K562 (cell line): ENCODE data around the gene SCLY. TPM values are rescaled to one million over a fixed set of nuclear protein-coding genes. Genes with fewer than 3 reads are reported as not detected.

ENCODE experiments used
- KLF10 ChIP-seq: fragments of 250-450 bp; sonication (Bioruptor Pico); IDR thresholded peaks from 2 replicates; pipeline ENCODE4 v1.6.1; 2021; ENCODE audit warnings: matching md5 sums
- MAZ ChIP-seq, 2 experiments: fragments of 450-650 bp in 1 of 2; sonication (generic) in 1 of 2; formaldehyde crosslinking; IDR thresholded peaks in 1 of 2; conservative IDR thresholded peaks in 1 of 2; 2 replicates each; pipeline versions ENCODE4 v1.4.0 to v1.5.0; 2020; ENCODE audit warnings: mild to moderate bottlenecking in 1 of 2, missing genetic modification reagents in 1 of 2
- MXI1 ChIP-seq: IDR thresholded peaks from 2 replicates; pipeline ENCODE4 v1.6.1; 2011; ENCODE audit warnings: low read depth, mild to moderate bottlenecking, improper control_type of control experiment, low read length
- NCOA4 ChIP-seq: fragments of 450-650 bp; IDR thresholded peaks from 2 replicates; pipeline ENCODE4 v1.6.1; 2018; ENCODE audit warnings: mild to moderate bottlenecking; ENCODE audit not compliant: partially characterized antibody
- SIN3A ChIP-seq, 2 experiments: fragments of 150-350 bp in 1 of 2; IDR thresholded peaks; 2 replicates each; pipeline ENCODE4 v1.6.1; 2011 to 2016; ENCODE audit warnings: borderline replicate concordance in 2 of 2, low read depth in 2 of 2, low read length in 2 of 2, mild to moderate bottlenecking in 2 of 2, moderate library complexity in 2 of 2; ENCODE audit not compliant: control insufficient read depth in 1 of 2
- STAT5A ChIP-seq: IDR thresholded peaks from 2 replicates; pipeline ENCODE4 v1.6.1; 2012; ENCODE audit warnings: low read length, inconsistent platforms, borderline replicate concordance
- TARDBP ChIP-seq: fragments of 450-650 bp; IDR thresholded peaks from 2 replicates; pipeline ENCODE4 v1.6.1; 2016
- ZC3H8 ChIP-seq: fragments of 450-650 bp; IDR thresholded peaks from 2 replicates; pipeline ENCODE4 v1.6.1; 2017
- ZNF263 ChIP-seq: sonication (generic); formaldehyde crosslinking; IDR thresholded peaks from 2 replicates; pipeline ENCODE4 v1.8.0; 2022; ENCODE audit warnings: mild to moderate bottlenecking, missing genetic modification reagents, borderline replicate concordance
- polyA plus RNA-seq, 8 experiments: library from polyadenylated mRNA; depleted of rRNA in 4 of 8; stranded (reverse) in 5 of 8; unstranded in 3 of 8; fragments of >200 nt; fragmentation: Nextera tagmentation in 2 of 8; fragmentation: Illumina TruSeq in 1 of 8; extraction: Ambion mirVana in 2 of 8; extraction: Trizol in 1 of 8; gene quantifications; 2 replicates each; pipeline versions ENCODE4 v1.2.1 to v1.2.3, GENCODE V29; 2011 to 2014; ENCODE audit warnings: inconsistent platforms in 1 of 8, missing spikeins in 1 of 8
- total RNA-seq, 7 experiments: library from RNA; depleted of rRNA in 6 of 7; stranded (reverse); fragments of >200 nt in 6 of 7; fragmentation: Illumina TruSeq in 2 of 7; extraction: Trizol in 2 of 7; gene quantifications; 2 replicates each; pipeline versions ENCODE4 v1.2.1 to v1.2.3, GENCODE V29; 2011 to 2021; ENCODE audit warnings: low replicate concordance in 1 of 7
- TF ChIP-seq, protein P1 (sequence below), 2 experiments: fragments of 450-650 bp; IDR thresholded peaks; 2 replicates each; pipeline ENCODE4 v1.6.1; 2018; ENCODE audit warnings: mild to moderate bottlenecking in 2 of 2, low read depth in 1 of 2; ENCODE audit not compliant: partially characterized antibody in 2 of 2
- TF ChIP-seq, protein P2 (sequence below): fragments of 450-650 bp; IDR thresholded peaks from 2 replicates; pipeline ENCODE4 v1.6.1; 2014; ENCODE audit warnings: low read depth, mild to moderate bottlenecking, moderate library complexity, borderline replicate concordance
- TF ChIP-seq, protein P3 (sequence below): fragments of 450-650 bp; formaldehyde crosslinking; IDR thresholded peaks from 2 replicates; pipeline ENCODE4 v1.4.0; 2020; ENCODE audit warnings: mild to moderate bottlenecking, mixed read lengths
- TF ChIP-seq, protein P4 (sequence below): fragments of 450-650 bp; IDR thresholded peaks from 2 replicates; pipeline ENCODE4 v1.6.1; 2017; ENCODE audit warnings: antibody characterized with exemption
- TF ChIP-seq, protein P5 (sequence below): sonication (generic); formaldehyde crosslinking; IDR thresholded peaks from 2 replicates; pipeline ENCODE4 v1.8.1; 2023; ENCODE audit warnings: mild to moderate bottlenecking, missing genetic modification reagents

SCLY gene
- total and polyA plus RNA-seq, 9 of the 15 experiments (the other 6 are each of a cell fraction or from before 2014, with no cell fraction given) = 2.6 to 32.2 (median 21.1) TPM

DNA sequence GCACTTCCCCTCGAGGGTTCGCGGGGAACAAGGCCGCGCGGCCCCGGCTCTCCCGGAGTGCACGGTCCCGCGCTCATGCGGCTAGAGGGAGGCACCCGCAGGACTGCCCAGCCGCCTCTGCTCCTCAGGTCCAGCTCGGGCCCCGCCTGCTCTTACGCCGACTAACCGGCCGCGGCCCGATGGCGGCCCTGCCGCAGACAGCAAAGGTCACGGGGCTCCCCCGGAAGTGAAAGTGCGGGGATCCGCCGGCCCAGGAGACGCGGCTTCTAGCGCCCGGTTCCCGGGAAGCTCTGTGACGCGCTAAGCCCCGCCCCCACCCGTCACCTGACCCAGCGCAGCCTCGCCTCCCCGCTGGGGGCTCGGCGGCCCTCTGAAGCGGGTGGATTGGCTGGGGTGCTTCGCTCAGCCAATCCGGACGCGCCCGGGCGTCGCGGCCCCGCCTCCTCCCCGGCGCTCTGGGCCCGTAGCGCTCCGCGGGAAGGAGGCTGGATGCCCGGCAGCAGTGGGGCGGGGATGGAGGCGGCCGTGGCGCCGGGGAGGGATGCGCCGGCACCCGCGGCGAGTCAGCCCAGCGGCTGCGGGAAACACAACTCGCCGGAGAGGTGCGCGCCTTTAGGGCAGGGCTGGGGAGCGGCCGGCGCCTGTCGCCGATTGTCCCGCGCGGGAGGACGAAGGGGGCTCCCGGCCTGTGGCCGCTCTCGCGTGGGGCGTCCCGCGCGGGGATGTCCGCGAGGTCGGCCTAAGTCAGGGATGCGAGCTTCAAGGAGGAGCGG, at the start of gene SCLY (continued):
- TF ChIP-seq, protein P1, sequence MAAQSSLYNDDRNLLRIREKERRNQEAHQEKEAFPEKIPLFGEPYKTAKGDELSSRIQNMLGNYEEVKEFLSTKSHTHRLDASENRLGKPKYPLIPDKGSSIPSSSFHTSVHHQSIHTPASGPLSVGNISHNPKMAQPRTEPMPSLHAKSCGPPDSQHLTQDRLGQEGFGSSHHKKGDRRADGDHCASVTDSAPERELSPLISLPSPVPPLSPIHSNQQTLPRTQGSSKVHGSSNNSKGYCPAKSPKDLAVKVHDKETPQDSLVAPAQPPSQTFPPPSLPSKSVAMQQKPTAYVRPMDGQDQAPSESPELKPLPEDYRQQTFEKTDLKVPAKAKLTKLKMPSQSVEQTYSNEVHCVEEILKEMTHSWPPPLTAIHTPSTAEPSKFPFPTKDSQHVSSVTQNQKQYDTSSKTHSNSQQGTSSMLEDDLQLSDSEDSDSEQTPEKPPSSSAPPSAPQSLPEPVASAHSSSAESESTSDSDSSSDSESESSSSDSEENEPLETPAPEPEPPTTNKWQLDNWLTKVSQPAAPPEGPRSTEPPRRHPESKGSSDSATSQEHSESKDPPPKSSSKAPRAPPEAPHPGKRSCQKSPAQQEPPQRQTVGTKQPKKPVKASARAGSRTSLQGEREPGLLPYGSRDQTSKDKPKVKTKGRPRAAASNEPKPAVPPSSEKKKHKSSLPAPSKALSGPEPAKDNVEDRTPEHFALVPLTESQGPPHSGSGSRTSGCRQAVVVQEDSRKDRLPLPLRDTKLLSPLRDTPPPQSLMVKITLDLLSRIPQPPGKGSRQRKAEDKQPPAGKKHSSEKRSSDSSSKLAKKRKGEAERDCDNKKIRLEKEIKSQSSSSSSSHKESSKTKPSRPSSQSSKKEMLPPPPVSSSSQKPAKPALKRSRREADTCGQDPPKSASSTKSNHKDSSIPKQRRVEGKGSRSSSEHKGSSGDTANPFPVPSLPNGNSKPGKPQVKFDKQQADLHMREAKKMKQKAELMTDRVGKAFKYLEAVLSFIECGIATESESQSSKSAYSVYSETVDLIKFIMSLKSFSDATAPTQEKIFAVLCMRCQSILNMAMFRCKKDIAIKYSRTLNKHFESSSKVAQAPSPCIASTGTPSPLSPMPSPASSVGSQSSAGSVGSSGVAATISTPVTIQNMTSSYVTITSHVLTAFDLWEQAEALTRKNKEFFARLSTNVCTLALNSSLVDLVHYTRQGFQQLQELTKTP (IDR thresholded peaks at IDR 0.05; ENCODE audit: low read depth in 1 of 2, partially characterized antibody in 2 of 2) = no peak
- peak in 1 of 2 experiments; percentile 63; a peak in 1 of 4 replicates for TF ChIP-seq SIN3A (IDR thresholded peaks at IDR 0.05; ENCODE audit: borderline replicate concordance in 2 of 2, control insufficient read depth in 1 of 2, low read depth in 2 of 2, low read length in 2 of 2)
- TF ChIP-seq KLF10 (CRISPR knock-in tag) = no peak
- no peak for TF ChIP-seq STAT5A
- TF ChIP-seq, protein P2, sequence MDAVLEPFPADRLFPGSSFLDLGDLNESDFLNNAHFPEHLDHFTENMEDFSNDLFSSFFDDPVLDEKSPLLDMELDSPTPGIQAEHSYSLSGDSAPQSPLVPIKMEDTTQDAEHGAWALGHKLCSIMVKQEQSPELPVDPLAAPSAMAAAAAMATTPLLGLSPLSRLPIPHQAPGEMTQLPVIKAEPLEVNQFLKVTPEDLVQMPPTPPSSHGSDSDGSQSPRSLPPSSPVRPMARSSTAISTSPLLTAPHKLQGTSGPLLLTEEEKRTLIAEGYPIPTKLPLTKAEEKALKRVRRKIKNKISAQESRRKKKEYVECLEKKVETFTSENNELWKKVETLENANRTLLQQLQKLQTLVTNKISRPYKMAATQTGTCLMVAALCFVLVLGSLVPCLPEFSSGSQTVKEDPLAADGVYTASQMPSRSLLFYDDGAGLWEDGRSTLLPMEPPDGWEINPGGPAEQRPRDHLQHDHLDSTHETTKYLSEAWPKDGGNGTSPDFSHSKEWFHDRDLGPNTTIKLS = 0 out of 2 replicates have a peak, but pooled peaks have one; percentile 31
- TF ChIP-seq, protein P3, sequence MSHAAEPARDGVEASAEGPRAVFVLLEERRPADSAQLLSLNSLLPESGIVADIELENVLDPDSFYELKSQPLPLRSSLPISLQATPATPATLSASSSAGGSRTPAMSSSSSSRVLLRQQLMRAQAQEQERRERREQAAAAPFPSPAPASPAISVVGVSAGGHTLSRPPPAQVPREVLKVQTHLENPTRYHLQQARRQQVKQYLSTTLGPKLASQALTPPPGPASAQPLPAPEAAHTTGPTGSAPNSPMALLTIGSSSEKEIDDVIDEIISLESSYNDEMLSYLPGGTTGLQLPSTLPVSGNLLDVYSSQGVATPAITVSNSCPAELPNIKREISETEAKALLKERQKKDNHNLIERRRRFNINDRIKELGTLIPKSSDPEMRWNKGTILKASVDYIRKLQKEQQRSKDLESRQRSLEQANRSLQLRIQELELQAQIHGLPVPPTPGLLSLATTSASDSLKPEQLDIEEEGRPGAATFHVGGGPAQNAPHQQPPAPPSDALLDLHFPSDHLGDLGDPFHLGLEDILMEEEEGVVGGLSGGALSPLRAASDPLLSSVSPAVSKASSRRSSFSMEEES (CRISPR knock-in tag) = peak; percentile 19; the same call in 1 of the 2 replicates
- TF ChIP-seq NCOA4 = no peak
- TF ChIP-seq TARDBP = no peak
- TF ChIP-seq ZC3H8 = no peak
- TF ChIP-seq, protein P4, sequence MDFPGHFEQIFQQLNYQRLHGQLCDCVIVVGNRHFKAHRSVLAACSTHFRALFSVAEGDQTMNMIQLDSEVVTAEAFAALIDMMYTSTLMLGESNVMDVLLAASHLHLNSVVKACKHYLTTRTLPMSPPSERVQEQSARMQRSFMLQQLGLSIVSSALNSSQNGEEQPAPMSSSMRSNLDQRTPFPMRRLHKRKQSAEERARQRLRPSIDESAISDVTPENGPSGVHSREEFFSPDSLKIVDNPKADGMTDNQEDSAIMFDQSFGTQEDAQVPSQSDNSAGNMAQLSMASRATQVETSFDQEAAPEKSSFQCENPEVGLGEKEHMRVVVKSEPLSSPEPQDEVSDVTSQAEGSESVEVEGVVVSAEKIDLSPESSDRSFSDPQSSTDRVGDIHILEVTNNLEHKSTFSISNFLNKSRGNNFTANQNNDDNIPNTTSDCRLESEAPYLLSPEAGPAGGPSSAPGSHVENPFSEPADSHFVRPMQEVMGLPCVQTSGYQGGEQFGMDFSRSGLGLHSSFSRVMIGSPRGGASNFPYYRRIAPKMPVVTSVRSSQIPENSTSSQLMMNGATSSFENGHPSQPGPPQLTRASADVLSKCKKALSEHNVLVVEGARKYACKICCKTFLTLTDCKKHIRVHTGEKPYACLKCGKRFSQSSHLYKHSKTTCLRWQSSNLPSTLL = no peak
- TF ChIP-seq MXI1 = no peak
- TF ChIP-seq, protein P5, sequence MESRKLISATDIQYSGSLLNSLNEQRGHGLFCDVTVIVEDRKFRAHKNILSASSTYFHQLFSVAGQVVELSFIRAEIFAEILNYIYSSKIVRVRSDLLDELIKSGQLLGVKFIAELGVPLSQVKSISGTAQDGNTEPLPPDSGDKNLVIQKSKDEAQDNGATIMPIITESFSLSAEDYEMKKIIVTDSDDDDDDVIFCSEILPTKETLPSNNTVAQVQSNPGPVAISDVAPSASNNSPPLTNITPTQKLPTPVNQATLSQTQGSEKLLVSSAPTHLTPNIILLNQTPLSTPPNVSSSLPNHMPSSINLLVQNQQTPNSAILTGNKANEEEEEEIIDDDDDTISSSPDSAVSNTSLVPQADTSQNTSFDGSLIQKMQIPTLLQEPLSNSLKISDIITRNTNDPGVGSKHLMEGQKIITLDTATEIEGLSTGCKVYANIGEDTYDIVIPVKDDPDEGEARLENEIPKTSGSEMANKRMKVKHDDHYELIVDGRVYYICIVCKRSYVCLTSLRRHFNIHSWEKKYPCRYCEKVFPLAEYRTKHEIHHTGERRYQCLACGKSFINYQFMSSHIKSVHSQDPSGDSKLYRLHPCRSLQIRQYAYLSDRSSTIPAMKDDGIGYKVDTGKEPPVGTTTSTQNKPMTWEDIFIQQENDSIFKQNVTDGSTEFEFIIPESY (CRISPR knock-in tag) = no peak
- TF ChIP-seq ZNF263 (CRISPR knock-in tag) = no peak
- TF ChIP-seq MAZ (CRISPR knock-in tag; conservative IDR thresholded peaks at IDR 0.05 in 1 of 2, IDR thresholded peaks at IDR 0.05 in 1 of 2) = peak; percentile 80 to 81; a peak in 3 of 4 replicates
